Measurements from ENCODE around the gene DOK6. TPM values are rescaled to one million over a fixed set of nuclear protein-coding genes. Genes with fewer than 3 reads are reported as not detected.
A peak's percentile ranks its signal among the peaks of the same experiment; 100 is the strongest.

The DOK6 gene
- total RNA-seq, 1 donor from 2014 or later: 0.43 TPM

- Histone ChIP-seq H3F3A (ENCODE audit: low read depth) (no peaks in the 10 kb centered on the region), H4K20me1 (ENCODE audit: low read depth) (no peaks in the 10 kb centered on the region), H3K27ac (no peak overlapping the region), H3K9ac (no peak overlapping the region), H3K79me2 (ENCODE audit: low read depth) (no peaks in the 10 kb centered on the region), H3K36me3 (no peaks in the 10 kb centered on the region), H3K27me3 (no peaks in the 10 kb centered on the region), H3K4me2 (no peak overlapping the region), H2AFZ (replicated peaks) (no peak overlapping the region), H3K4me3 (no peak overlapping the region), H3K4me1 (no peaks in the 10 kb centered on the region), H3K9me3 (ENCODE audit: low read depth) (no peaks in the 10 kb centered on the region)
- Mint-ChIP-seq H3K9me3 (no peaks in the 10 kb centered on the region), H3K4me1 (no peaks in the 10 kb centered on the region), H3K36me3 (no peaks in the 10 kb centered on the region), H3K27ac (no peak overlapping the region), H3K4me3 (no peak overlapping the region), H3K27me3 (ENCODE audit: insufficient read depth, low read depth) (peaks cover 2% of the 10 kb centered on the region)
- DNase-seq (ENCODE audit: low spot score): peak; percentile 33
- TF ChIP-seq EZH2 (IDR thresholded peaks at IDR 0.05) (no peak), CTCF (IDR thresholded peaks at IDR 0.05) (peak; percentile 47)
Observed at GRCh38 chr18:69636529-69637301, 236.0 kb downstream of the DOK6 start.

- H3K27ac Mint-ChIP-seq: no peak overlapping the region
Observed at GRCh38 chr18:69638056-69638455, 237.4 kb downstream of the DOK6 start.

GRCh38 chr18:69647702-69648101, 247.0 kb downstream of the DOK6 start:
- no peak overlapping the region for H3K9ac ChIP-seq
- Mint-ChIP-seq H3K4me3 (no peak overlapping the region), H3K4me1 (no peaks in the 10 kb centered on the region), H3K27ac (peak overlapping the region; percentile 13), H3K36me3 (no peaks in the 10 kb centered on the region), H3K9me3 (no peaks in the 10 kb centered on the region), H3K27me3 (ENCODE audit: insufficient read depth, low read depth) (peaks cover 2% of the 10 kb centered on the region)
- no peak overlapping the region for H3K27ac ChIP-seq
- H3K4me1 ChIP-seq: no peaks in the 10 kb centered on the region
- H3K36me3 ChIP-seq: no peaks in the 10 kb centered on the region
- no peak overlapping the region for H2AFZ ChIP-seq (replicated peaks)
- no peak for DNase-seq (ENCODE audit: low spot score)
- H3K4me2 ChIP-seq: no peak overlapping the region
- no peaks in the 10 kb centered on the region for H4K20me1 ChIP-seq (ENCODE audit: low read depth)
- H3F3A ChIP-seq (ENCODE audit: low read depth): no peaks in the 10 kb centered on the region
- no peaks in the 10 kb centered on the region for H3K79me2 ChIP-seq (ENCODE audit: low read depth)
- no peaks in the 10 kb centered on the region for H3K27me3 ChIP-seq
- no peak for TF ChIP-seq EZH2phosphoT487 (IDR thresholded peaks at IDR 0.05)
- TF ChIP-seq EZH2 (IDR thresholded peaks at IDR 0.05): no peak
- no peak for TF ChIP-seq CTCF (IDR thresholded peaks at IDR 0.05)
- H3K4me3 ChIP-seq: no peak overlapping the region
- no peaks in the 10 kb centered on the region for H3K9me3 ChIP-seq (ENCODE audit: low read depth)

More at GRCh38 chr18:69638056-69638455, 237.4 kb downstream of the DOK6 start:
- Mint-ChIP-seq H3K4me3 (no peak overlapping the region), H3K9me3 (no peaks in the 10 kb centered on the region), H3K27me3 (ENCODE audit: insufficient read depth, low read depth) (peaks cover 2% of the 10 kb centered on the region), H3K4me1 (no peaks in the 10 kb centered on the region), H3K36me3 (no peaks in the 10 kb centered on the region)
- no peak for DNase-seq (ENCODE audit: low spot score)
- Histone ChIP-seq H3K27ac (no peak overlapping the region), H3K79me2 (ENCODE audit: low read depth) (no peaks in the 10 kb centered on the region), H3K9me3 (ENCODE audit: low read depth) (no peaks in the 10 kb centered on the region), H4K20me1 (ENCODE audit: low read depth) (no peaks in the 10 kb centered on the region), H3K9ac (no peak overlapping the region), H3K27me3 (no peaks in the 10 kb centered on the region), H3K4me2 (no peak overlapping the region), H3K36me3 (no peaks in the 10 kb centered on the region), H3K4me3 (no peak overlapping the region), H3F3A (ENCODE audit: low read depth) (no peaks in the 10 kb centered on the region), H3K4me1 (no peaks in the 10 kb centered on the region), H2AFZ (replicated peaks) (no peak overlapping the region)
- TF ChIP-seq CTCF (IDR thresholded peaks at IDR 0.05) (no peak), EZH2phosphoT487 (IDR thresholded peaks at IDR 0.05) (no peak), EZH2 (IDR thresholded peaks at IDR 0.05) (no peak)
